HUES64 (cell line): Measurements from ENCODE around the gene MYH1.

Source experiments
- H3K27ac ChIP-seq: 2 replicates; pipeline ENCODE4 v1.7.0; 2013; ENCODE audit warnings: low read depth, low read length, inconsistent platforms
- H3K27me3 ChIP-seq: 2 replicates; pipeline ENCODE4 v1.6.1; 2013; ENCODE audit warnings: mild to moderate bottlenecking, low read length; ENCODE audit not compliant: insufficient read depth
- H3K36me3 ChIP-seq: 2 replicates; pipeline ENCODE4 v1.6.1; 2013; ENCODE audit warnings: mild to moderate bottlenecking, low read length; ENCODE audit not compliant: insufficient read depth
- H3K4me1 ChIP-seq: 2 replicates; pipeline ENCODE4 v1.6.1; 2013; ENCODE audit warnings: mild to moderate bottlenecking, low read length, moderate library complexity; ENCODE audit not compliant: insufficient read depth
- H3K4me3 ChIP-seq: 2 replicates; pipeline ENCODE4 v1.5.1; 2013; ENCODE audit warnings: mild to moderate bottlenecking, low read length, moderate library complexity
- H3K9ac ChIP-seq: 2 replicates; pipeline ENCODE4 v1.6.1; 2013; ENCODE audit warnings: mild to moderate bottlenecking, low read depth, low read length
- H3K9me3 ChIP-seq: 2 replicates; pipeline ENCODE4 v1.6.1; 2013; ENCODE audit warnings: low read depth, low read length; ENCODE audit not compliant: insufficient read depth
- WGBS: fragments of 150-250, 120-280 bp; methylation state at CpG from one replicate; pipeline ENCODE4 v1.1.7; 2013; ENCODE audit warnings: missing lambda C conversion rate; 5-methylcytosine and 5-hydroxymethylcytosine counted together

Gene MYH1

DNA sequence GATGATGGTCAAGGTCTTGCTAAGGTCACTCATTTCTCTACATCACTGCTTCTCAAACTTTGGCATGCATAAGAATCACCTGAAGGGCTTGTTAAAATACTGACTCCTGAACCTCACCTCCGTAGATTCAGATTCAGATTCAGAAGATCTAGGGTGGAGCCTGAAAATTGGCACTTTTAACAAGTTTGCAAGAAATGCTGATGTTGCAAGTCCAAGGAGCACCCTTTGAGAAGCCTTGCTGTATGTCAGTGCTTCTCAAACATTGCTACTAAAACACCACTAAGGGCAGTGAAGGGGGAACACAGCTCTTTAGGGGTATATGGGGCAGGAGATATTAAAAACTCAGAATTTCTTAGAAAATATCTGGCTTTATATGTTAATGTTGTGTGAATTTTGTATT is 13.7 kb upstream of the MYH1 start:
- Histone ChIP-seq H3K27ac (no peak overlapping the region), H3K36me3 (no peaks in the 10 kb centered on the region), H3K4me1 (no peaks in the 10 kb centered on the region), H3K9me3 (no peaks in the 10 kb centered on the region), H3K9ac (no peak overlapping the region), H3K27me3 (no peaks in the 10 kb centered on the region), H3K4me3 (no peak overlapping the region)
- 95% methylated on average over 1 of the region's 1 CpG for WGBS

- Histone ChIP-seq H3K27me3 (no peaks in the 10 kb centered on the region), H3K9me3 (no peaks in the 10 kb centered on the region), H3K4me1 (no peaks in the 10 kb centered on the region), H3K9ac (no peak overlapping the region), H3K4me3 (no peak overlapping the region), H3K27ac (no peak overlapping the region), H3K36me3 (no peaks in the 10 kb centered on the region)
- 96% methylated on average over 6 of the region's 6 CpGs for WGBS
Measured at GRCh38 chr17:10527419-10527818, 9.1 kb upstream of the MYH1 start.

DNA sequence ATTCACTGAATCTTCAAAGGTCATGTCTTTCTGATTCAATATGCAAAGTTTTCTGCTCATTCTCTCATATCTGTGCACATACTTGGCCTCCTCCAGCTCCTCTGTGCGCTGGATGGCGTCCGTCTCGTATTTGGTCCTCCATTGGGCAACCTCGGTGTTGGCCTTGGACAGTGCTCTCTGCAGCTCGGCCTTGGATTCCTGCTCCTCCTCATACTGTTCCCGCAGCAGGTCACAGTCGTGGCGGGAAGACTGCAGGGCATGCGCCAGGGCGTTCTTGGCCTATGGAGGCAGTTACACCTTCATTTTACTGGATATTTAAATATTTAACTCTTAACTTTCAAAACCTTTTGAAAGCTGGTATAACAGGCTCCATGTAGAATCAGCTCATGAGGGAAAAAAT is 8.2 kb upstream of the MYH1 start:
- no peak overlapping the region for H3K4me3 ChIP-seq
- H3K9ac ChIP-seq, result no peak overlapping the region
- 94% methylated on average over 11 of the region's 11 CpGs for WGBS
- no peaks in the 10 kb centered on the region for H3K36me3 ChIP-seq
- no peaks in the 10 kb centered on the region for H3K4me1 ChIP-seq
- H3K9me3 ChIP-seq, result no peaks in the 10 kb centered on the region
- no peak overlapping the region for H3K27ac ChIP-seq
- no peaks in the 10 kb centered on the region for H3K27me3 ChIP-seq

- Histone ChIP-seq H3K4me1 (no peaks in the 10 kb centered on the region), H3K9me3 (no peaks in the 10 kb centered on the region), H3K9ac (no peak overlapping the region), H3K27ac (no peak overlapping the region), H3K27me3 (no peaks in the 10 kb centered on the region), H3K36me3 (no peaks in the 10 kb centered on the region), H3K4me3 (no peak overlapping the region)
- WGBS, result 95% methylated on average over 7 of the region's 7 CpGs
Measured at GRCh38 chr17:10523064-10523463, 4.7 kb upstream of the MYH1 start.

- no peak overlapping the region for H3K4me3 ChIP-seq
- no peak overlapping the region for H3K9ac ChIP-seq
- H3K9me3 ChIP-seq, result no peaks in the 10 kb centered on the region
- no peaks in the 10 kb centered on the region for H3K36me3 ChIP-seq
- no peaks in the 10 kb centered on the region for H3K27me3 ChIP-seq
- H3K4me1 ChIP-seq, result no peaks in the 10 kb centered on the region
- H3K27ac ChIP-seq, result no peak overlapping the region
Measured at GRCh38 chr17:10521949-10522348, 3.6 kb upstream of the MYH1 start.

DNA sequence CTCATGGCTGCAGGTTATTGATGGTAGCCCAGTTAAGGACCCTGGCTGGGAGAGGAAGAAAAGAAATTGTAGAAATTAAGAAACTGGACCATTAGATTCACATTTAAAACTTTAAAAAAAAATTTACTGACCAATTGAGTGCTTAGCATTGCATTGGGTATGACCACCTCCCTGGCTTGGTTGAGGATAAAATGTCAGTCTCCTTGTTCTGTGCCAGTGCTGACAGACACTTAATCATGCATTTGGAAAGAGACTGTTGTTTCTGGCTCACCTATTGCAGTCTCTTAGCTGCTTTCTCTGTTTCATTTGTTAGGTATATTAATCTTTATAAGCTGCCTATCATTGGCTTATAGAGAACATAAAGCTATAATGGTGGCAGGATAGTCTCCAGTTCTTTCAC is 1.7 kb downstream of the MYH1 start:
- no peak overlapping the region for H3K27ac ChIP-seq
- H3K9ac ChIP-seq, result no peak overlapping the region
- no peak overlapping the region for H3K4me3 ChIP-seq
- H3K9me3 ChIP-seq, result no peaks in the 10 kb centered on the region
- H3K4me1 ChIP-seq, result no peaks in the 10 kb centered on the region
- H3K36me3 ChIP-seq, result no peaks in the 10 kb centered on the region
- H3K27me3 ChIP-seq, result no peaks in the 10 kb centered on the region

DNA sequence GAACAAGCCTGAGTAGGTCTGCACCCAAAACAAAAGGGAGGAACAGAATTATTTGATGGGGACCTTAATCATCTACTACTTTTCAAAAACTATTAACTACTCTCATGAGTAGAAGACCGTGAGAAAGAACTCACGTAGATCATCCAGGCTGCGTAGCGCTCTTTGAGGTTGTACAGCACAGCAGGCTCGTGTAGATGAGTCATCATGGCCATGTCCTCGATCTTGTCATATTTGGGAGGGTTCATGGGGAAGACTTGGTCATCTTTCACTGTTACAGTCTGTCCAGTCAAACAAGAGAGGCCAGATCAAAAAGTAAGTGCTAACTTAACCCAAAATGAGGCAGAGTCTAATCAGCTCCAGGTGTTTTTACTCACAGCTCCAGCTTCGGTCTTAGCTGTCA is 2.3 kb downstream of the MYH1 start:
- Histone ChIP-seq H3K27ac (no peak overlapping the region), H3K36me3 (no peaks in the 10 kb centered on the region), H3K4me1 (no peaks in the 10 kb centered on the region), H3K4me3 (no peak overlapping the region), H3K9me3 (no peaks in the 10 kb centered on the region), H3K27me3 (no peaks in the 10 kb centered on the region), H3K9ac (no peak overlapping the region)
- WGBS, result 95% methylated on average over 7 of the region's 7 CpGs

DNA sequence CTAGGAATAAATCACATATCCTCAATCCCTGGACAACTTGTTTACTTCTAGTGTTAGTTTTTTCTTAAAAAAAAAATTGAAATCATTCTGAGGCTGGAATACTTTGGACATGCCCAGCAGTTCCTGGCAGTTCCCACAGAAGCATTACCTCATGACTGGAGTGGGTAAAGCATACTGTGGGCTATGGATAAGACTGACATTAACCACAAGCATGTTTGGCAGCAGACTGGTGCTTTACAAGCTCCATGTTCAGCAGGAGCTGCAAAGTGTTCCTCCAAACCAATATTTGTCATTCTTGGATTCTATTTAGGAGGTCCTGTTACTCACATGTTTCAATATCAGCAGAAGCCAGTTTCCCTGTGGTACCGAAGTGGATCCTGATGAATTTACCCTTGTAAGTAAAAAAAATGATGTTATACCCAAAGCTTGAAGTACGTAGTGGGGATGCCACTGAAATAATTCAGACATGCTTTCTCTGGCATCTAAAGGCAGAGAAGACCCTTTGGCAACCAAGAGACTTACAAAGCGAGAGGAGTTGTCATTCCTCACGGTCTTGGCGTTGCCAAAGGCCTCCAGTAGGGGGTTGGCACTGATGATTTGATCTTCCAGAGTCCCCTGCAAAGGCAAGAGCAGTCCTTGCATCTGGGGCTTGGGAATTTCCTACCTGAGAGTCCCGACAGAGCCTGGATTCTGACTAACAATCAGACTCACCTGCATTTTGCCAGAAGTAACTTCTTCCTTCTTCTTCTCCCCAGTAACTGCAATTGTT is 4.9 kb downstream of the MYH1 start:
- WGBS, result 73% methylated on average over 5 of the region's 6 CpGs
- no peak overlapping the region for H3K4me3 ChIP-seq
- no peaks in the 10 kb centered on the region for H3K4me1 ChIP-seq
- no peak overlapping the region for H3K9ac ChIP-seq
- no peaks in the 10 kb centered on the region for H3K9me3 ChIP-seq
- H3K27ac ChIP-seq, result no peak overlapping the region
- H3K27me3 ChIP-seq, result no peaks in the 10 kb centered on the region
- H3K36me3 ChIP-seq, result no peaks in the 10 kb centered on the region

DNA sequence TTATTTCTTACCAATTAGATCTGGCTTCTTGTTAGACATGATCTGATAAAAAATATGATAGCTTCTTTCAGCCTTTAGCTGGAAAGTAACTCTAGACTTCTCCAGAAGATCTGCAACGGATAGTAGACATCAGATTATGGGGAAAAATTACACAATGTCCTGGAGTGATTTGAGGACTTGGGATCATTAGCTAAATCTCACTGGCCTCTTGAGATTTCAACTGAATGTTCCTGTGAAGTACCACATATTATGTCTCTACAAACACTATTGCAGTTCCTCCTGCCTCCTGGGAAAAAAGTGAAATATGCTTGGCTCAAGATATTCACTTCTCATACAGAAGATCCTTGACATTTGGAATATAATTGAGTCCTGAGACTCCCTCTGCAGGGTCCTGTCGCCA is 5.5 kb downstream of the MYH1 start:
- no peaks in the 10 kb centered on the region for H3K4me1 ChIP-seq
- no peak overlapping the region for H3K9ac ChIP-seq
- no peak overlapping the region for H3K27ac ChIP-seq
- H3K27me3 ChIP-seq, result no peaks in the 10 kb centered on the region
- no peaks in the 10 kb centered on the region for H3K36me3 ChIP-seq
- H3K4me3 ChIP-seq, result no peak overlapping the region
- WGBS, result 90% methylated on average over 1 of the region's 2 CpGs
- no peaks in the 10 kb centered on the region for H3K9me3 ChIP-seq

DNA sequence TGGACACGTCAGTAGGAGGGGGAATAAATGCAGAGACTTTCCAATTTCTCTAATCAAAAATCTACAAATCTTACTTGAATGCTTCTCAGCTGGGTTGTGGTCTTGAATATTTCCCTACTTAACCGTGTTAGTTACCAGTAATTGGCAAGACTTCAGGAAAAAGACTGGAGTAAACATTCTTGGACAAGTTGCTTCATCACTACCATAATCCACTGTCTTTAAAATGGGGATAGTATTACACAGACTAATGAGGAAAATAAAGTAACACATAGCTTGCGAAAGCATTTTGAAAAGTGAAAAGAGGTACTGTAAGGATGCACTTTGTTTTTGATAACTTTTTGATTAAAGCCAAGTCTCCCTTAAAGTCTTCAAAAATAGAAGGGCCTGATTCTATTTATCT is 18.4 kb downstream of the MYH1 start:
- H3K9ac ChIP-seq, result no peak overlapping the region
- no peaks in the 10 kb centered on the region for H3K9me3 ChIP-seq
- no peaks in the 10 kb centered on the region for H3K27me3 ChIP-seq
- WGBS, result 100% methylated on average over 2 of the region's 3 CpGs
- no peak overlapping the region for H3K4me3 ChIP-seq
- no peak overlapping the region for H3K27ac ChIP-seq
- H3K4me1 ChIP-seq, result peaks cover 8% of the 10 kb centered on the region
- H3K36me3 ChIP-seq, result no peaks in the 10 kb centered on the region

GRCh38 chr17:10492004-10492403 is 26.3 kb downstream of the MYH1 start:
- no CpG with 5 or more reads among the region's 2 CpGs for WGBS
- H3K4me1 ChIP-seq, result no peaks in the 10 kb centered on the region
- H3K27ac ChIP-seq, result no peak overlapping the region
- peaks cover 27% of the 10 kb centered on the region for H3K9me3 ChIP-seq
- no peak overlapping the region for H3K9ac ChIP-seq
- H3K27me3 ChIP-seq, result no peaks in the 10 kb centered on the region
- H3K4me3 ChIP-seq, result no peak overlapping the region
- H3K36me3 ChIP-seq, result no peaks in the 10 kb centered on the region

GRCh38 chr17:10482252-10482651 is 36.1 kb downstream of the MYH1 start:
- H3K36me3 ChIP-seq, result no peaks in the 10 kb centered on the region
- H3K9me3 ChIP-seq, result peaks cover 15% of the 10 kb centered on the region
- no peaks in the 10 kb centered on the region for H3K27me3 ChIP-seq
- WGBS, result 92% methylated on average over 1 of the region's 1 CpG
- H3K9ac ChIP-seq, result no peak overlapping the region
- H3K27ac ChIP-seq, result no peak overlapping the region
- H3K4me3 ChIP-seq, result no peak overlapping the region
- no peaks in the 10 kb centered on the region for H3K4me1 ChIP-seq
